GM21423 (cell line): Measurements from ENCODE around the gene PAPOLA.
"Not testable (repeated sequence)": the region's sequence is repeated elsewhere in the genome, so short reads cannot be mapped to it uniquely, and the experiment has no call there.

Source experiments
- ATAC-seq: cut with Tn5 transposase; IDR thresholded peaks from one replicate; pipeline ENCODE4 v1.9.1; 2021; ENCODE audit warnings: mild to moderate bottlenecking, moderate library complexity; ENCODE audit not compliant: unreplicated experiment

Gene PAPOLA

DNA sequence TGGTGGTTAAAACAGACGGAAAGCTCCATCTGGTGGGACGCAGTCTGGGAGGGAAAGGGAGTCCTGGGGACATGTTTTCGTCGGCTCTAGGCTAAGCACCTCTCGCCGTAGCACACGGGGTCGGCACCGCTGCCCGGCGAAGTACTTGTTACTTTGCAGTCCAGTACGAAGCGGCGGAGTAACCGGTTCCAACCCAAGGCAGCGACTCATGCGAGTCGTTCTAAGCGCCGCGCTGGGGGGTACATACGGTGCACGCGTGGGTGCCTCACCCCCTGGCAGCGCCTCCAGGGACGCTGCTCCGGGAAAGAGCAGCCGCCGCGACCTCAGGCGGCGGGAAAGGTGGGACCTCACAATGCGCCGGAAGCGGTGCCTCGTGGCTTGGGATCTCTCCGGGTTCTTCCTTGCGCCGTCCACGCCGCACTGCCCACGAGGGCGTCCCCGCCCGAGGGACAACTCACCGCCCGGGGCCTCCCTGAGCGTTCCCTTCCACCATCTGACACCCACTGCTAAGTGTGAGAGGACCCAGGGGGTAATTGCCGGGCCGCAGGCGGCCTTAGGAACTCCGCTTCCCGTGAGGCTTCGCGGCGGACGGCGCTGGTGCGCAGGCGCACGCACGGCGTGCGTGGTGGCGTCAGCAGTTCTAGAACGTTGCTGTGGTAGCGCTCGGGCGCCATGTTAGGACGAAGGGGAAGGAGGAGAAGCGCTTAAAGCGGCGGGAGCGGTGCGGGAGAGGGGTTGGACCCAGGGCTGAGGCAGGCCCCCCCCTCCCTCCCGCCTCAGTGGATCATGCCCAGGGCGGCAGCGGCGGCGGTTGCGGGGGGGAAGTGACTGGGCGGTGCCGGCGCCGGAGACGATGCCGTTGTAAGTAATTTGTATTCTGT is at the start of gene PAPOLA:
Gene PAPOLA, plus strand, starts transcription at position 643 of the 881 bp plus-strand sequence. Its CDS starts 211 bp downstream, at position 854.
- ATAC-seq, result peak; percentile 90

DNA sequence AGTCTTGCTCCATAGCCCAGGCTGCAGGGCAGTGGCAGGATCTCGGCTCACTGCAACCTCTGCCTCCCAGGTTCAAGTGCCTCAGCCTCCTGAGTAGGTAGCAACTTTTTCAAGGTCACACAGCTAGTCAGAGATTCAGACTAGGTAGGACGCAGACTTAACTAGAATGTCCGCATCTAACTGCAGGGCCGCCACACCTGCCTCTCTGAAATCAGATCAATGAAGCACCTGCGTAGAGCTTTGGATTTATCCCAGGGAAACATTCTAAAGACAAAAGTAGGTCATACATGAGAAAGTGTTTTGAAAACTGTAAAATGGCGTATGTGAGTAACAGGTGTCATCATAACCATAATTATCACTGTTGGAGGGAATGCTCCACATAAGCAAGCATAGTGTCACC is 49.5 kb upstream of the PAPOLA start:
- no peak for ATAC-seq

DNA sequence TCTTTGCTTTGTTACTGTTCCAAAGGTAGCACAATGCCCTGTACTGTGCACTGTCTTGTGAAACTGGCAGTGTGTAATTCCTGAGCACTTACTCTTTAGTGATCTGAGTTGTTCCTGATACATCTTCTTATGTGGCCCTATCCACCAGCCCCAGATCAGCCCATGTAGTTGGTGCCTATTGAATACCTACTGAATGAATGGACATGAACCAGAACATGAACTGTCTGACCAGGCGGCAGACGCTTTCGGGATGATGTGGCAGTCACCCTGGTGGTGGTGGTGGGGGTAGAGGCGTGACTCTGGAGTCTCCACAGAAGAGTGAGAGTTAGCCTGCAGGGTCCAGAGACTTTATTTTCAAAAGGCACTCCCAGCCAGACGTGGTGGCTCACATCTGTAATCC is 46.6 kb upstream of the PAPOLA start:
- ATAC-seq, result no peak

DNA sequence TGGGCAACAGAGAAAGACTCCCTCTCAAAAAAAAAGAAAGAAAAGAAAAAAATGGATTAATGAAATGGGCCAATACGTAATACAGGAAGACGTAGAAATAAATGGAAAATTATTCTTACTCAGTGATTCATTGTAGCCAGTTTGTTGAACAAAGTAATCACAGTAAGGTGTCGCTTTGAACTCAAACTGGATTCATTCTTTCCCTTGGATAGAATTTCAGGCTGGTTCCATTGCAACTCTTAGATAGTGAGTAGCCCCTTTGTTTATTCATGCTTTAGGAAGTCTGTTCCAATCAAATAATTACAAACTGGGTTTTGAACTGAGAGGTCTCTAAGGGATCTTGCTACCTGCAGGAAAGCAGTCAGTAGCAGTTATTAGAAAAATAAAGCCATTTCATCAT is 42.3 kb upstream of the PAPOLA start:
- no peak for ATAC-seq

DNA sequence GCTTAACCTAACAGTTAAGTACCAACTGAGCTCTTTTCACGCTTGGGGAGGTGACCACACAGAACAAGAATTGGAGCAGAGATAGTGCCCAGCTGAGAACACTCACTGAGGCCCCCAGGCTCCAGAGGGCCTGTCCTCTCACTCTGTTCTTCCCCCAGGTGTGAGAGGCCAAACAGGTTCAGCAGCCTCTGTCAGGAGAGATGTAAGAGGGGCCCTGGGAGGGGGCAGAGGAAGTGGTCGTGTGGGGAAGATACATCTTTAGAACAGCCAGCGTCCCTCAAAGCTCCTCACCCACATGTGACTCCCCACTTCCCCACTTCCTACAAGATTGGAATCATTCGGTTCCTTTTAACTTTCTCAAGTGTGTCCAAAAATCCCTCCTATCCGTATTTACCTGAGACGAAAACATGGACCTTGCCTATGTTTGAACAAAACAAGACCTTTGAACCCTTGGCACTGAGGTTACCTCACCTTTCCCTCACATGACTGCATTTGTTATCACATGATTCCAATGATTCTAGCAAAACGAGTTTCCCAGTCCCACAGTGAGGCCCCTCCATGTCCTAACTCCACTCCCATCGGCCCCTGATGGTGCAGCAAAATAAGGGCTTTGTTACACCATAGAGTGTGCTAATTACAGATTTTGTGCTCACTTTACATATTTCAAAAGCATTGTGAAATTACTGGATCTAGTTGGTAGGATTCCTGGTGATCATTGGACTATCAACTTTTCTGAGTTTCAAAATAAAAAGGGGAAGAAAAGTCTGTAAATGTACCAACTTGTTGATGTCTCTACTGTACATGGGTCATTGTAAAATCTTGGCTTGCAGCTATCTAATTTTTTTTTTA is 40.0 kb upstream of the PAPOLA start:
- ATAC-seq, result no peak

DNA sequence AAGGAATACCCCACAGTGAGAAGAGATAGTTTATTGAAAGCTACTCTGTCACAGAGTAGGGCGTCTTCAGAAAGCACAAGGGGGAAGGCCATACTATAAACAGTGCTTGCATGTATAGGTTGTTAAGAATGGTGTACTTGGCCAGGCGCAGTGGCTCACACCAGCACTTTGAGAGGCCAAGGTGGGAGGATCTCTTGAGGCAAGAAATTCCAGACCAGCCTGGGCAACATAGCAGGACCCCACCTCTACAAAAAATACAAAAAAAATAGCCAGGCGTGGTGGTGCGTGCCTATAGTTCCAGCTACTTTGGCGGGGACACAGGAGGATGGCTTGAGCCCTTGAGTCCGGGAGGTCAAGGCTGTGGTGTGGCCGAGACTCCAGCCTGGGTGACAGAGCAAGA is 38.0 kb upstream of the PAPOLA start:
- ATAC-seq, result no peak

DNA sequence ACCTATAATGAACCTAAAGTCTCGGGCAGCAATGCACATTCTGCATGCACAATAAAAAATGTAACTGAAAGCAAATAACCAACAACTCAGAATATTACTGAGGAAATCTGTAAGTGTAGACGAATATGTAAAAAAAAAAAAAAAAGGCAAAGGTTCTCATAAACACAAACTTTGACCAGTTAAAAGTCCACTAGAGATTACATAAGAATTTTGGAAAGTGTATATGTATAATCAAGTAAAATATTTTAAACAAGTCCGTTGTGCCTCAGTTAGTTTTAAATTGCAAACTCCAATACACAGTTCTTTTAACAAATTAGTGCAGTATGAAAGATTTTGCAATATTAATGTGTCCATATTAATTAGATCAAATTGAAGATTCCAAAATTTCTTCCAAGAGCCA is 35.3 kb upstream of the PAPOLA start:
- no peak for ATAC-seq

DNA sequence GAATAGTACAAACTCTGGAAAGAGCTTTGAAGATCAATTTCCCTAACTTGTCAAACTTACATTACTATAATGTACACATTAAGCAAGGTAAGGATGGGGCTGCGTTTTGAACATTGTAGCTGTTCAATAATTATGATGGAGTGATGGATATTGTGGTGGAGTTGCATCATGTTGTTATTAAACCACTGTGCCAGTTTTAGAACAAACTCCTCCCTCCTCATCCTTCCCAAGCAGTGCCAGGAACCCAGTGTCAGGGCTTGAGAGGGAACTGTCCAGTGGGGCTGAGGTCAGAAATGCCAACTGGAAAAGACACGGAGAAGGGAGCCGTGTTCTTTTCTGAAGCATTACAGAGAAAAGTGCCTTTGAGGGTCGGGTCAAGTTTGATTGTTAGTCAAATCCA is 31.9 kb upstream of the PAPOLA start:
- ATAC-seq, result no peak

DNA sequence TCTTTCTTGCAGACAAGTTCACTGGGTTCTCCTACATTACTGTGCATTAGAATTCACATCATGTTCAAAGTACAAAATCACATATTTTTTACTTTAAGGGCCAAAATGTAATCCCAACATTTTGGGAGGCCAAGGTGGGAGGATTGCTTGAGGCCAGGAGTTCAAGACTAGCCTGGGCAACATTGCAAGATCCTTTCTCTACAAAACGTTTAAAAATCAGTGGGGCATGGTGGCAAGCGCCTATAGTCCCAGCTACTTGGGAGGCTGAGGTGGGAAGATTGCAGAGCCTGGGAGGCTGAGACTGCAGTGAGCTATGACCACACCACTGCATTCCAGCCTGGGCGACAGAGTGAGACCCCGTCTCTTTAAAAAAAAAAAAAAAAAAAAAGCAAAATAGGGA is 31.2 kb upstream of the PAPOLA start:
- ATAC-seq, result not testable (repeated sequence)

DNA sequence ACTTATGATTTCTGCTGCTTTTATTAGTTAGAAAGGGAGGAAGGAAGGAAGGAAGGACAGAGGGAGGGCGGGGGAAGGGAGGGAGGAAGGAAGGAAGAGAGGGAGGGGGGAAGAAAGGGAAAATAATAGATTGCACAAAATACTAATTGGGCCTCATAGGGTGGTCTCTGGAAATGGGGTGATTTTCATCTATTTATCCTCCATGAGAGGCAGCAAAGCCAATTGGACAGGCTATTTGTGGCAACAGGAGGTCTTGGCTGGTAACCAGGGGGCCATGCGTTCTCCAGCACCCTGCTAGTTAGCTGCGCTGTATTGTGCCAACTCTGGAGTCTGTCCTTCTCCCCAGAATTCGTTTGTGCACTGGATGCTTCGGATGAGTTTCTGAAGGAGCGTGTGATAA is 24.1 kb upstream of the PAPOLA start:
- ATAC-seq, result no peak

DNA sequence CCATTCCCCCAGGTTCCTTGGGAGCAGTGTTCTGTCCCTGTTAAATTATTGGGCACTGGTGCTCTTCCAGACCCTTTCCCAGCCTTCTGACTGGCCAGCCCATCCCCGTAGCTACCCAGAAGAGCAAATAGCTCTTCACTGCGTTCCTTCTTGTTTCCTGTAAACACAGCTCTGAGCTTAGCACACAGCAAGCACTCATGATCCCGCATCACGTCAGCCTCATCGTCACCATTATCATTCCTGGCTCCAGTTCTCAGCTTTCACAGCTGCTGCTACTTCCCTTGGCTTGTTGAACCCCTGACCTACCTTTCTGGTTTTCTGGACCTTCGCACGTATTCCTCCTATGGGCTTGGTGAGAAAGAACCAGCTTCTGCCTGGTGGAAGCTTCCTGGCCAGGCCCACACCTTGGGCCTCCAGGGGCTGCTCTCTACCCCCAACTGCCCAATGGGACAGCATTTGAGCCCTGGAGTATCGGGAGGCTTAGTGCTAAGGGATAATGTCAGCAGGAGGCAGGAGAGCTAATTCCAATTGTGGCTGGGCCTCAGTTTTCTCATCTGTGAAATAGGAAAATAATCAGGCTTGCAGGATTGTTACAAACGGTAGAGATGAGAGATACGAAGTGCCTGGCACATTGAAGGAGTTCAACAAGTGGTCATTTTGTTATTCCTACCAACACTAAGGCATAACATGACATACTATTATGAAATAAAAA is 22.6 kb upstream of the PAPOLA start:
- no peak for ATAC-seq

DNA sequence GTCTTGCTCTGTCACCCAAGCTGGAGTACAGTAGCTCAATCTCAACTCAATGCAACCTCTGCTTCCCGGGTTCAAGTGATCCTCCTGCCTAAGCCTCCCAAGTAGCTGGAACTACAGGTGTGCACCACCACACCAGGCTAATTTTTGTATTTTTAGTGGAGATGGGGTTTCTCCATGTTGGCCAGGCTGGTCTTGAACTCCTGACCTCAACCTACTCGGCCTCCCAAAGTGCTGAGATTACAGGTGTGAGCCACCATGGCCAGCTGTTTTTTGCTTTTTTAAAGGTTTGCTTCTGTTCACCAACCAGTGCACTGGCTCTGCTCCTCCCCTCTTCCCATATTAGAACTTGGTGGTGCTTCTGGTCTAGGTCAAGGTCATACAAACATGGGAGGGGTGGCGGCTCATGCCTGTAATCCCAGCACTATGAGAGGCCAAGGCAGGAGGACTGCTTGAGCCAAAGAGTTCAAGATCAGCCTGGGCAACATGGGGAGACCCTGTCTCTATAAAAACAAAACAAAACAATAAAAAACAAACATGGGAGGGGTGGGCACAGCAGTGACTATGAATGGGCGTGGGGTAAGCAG is 20.4 kb upstream of the PAPOLA start:
- no peak for ATAC-seq

DNA sequence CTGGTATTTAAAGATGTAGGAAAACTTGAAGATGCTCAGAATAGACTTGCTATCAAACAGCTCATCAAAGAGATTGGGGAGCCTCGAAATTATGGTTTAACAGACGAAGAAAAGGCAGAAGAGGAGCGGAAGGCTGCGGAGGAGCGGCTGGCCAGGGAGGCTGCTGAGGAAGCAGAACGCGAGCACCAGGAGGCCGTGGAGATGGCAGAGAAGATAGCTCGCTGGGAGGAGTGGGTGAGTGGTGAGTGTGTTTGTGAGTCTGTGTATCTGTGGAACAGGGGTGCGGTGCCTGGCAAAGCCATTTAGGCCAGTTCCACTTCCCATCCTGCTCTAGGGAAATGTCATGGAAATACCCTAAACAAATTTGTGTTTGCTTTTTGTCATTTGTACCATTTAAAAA is 19.2 kb upstream of the PAPOLA start:
- ATAC-seq, result no peak

DNA sequence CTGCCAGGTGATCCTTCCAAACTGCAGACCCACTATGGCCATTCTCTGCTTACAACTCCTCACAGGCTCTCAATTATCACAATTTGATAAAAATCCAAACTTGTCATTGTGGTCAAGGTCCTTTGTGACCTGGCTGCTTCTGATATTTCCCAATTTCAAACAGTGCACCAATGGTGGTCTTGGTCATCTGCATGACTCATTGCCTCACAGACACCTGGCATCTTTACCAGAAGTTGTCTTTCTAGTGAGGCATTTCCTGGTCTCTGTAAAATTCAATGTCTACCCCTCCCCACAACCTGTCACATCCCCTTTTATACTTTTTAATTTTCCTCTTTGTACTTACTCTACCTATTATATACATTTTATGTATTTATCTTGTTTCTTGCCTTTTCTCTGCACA is 17.8 kb upstream of the PAPOLA start:
- no peak for ATAC-seq

DNA sequence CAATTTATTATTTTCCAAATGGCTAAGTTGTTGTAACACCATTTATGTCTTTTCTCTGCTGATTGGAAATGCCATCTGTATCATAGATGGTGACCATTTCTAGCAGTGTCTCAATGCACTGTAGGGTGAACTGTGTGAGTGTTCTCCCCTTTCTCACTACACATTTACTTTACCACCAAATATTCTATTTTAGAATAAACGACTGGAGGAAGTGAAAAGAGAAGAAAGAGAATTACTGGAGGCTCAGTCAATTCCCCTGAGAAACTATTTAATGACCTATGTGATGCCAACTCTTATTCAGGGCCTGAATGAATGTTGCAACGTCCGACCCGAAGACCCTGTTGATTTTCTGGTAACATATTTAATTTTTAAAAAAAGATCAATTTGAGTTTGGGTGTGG is 15.5 kb upstream of the PAPOLA start:
- ATAC-seq, result no peak

DNA sequence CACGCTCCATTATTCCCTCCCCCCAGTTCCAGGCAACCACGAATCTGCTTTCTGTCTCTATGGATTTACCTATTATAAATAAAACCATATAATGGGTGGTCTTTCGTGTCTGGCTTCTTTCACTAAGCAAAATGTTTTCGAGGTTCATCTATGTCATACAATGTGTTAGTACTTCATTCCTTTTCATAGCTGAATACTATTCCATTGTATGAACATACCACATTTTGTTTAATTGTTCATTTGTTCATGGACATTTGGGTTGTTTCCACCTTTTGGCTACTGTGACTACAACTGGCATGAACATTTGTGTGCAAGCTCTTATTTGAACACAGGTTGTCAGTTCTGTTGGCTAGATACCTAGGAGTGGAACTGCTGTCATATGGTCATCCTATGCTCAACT is 12.9 kb upstream of the PAPOLA start:
- ATAC-seq, result no peak

DNA sequence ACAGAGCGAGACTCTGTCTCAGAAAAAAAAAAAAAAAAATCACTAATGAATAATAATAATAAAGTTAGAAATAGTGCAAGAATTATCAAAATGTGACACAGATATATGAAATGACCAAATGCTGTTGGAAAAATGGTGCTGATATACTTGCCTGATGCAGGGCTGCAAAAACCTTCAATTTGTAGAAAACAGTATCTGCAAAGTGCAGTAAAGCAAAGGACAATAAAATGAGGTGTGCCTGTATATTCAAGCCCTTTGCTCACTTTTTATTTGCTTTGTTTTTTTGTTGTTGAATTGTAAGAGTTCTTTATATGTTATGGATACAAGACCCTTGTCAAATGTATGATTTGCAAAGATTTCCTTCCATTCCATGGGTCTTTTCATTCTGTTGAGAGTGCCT is 9.0 kb upstream of the PAPOLA start:
- no peak for ATAC-seq

DNA sequence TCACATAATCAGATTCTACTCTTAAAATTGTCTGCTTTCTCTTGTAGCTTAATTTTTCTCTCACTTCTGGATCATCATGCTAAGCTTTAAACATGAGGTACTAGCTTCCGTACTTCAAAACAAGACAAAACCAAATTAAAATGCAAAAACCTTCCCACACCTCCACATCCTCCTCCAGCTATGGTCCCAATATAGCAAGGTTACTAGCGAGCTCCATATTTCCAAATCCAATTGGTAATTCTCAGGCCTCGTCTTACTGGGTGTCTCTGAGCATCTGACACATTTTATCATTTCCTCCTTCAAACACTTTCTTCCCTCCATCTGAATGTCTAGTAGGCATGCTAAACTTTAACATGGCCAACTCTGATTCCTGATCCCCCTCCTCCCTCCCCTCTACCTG is 7.9 kb upstream of the PAPOLA start:
- ATAC-seq, result no peak

DNA sequence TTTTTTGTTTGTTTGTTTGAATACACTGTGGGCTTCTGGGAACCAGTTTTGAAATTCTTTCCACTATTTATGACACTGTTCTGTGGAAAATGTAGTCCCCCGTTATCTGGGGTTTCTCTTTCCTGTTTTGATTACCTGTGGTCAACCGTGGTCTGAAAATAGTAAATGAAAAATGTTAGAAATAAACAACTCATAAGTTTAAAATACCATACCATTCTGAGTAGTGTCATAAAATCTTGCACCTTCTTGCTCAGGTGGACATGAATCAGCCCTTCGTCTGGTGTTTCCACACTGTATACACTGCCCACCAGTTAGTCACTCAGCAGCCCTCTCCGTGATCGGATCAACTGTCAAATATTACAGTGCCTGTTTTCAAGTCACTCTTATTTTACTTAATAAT is 5.1 kb upstream of the PAPOLA start:
- no peak for ATAC-seq

DNA sequence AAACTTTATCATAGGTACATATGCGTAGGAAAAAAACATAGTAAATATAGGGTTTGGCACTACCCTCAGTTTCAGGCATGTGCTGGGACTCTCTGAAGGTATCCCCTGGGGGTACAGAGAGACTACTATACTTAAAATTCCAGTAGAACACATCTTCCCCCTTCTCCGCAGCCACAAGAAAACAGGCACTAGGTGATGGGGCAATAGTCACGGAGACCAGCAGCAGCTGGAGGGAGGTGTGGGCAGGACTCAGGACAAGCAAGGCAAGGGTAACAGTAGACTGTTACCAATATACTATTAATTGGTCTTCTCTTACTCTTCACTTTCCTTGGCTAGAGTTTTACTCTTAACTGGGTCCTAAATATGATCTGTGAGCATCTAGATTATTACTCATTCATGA is 4.6 kb upstream of the PAPOLA start:
- no peak for ATAC-seq

DNA sequence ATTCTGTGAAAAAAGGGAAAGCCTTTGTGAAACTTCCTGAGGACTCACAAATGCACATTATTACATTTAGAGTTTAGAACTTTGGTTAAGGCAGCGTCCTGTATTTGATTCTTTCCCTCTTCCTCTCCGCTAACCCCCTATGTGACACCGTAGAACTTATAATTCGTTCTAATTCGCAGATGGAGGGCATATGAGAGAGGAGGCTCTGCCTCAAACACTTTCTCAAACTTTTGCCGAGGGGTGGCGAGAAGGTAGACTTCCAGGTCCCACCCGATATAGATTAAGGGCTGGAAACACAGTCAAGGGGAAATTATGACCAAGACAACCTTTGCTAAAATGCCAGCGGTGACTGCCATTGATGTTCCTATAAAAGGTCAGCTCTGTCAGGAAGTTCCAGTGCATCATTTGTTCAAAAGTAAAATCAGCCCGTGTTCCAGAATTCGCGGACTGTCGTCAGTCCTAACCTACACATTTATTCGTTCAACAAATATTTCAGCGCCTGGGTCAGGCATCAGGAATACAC is 904 bp upstream of the PAPOLA start:
- peak; percentile 0 for ATAC-seq
